Measurements from ENCODE around the gene HBD.

- no peak for TF ChIP-seq CTCF (IDR thresholded peaks at IDR 0.05)
- no peak for TF ChIP-seq ZFX (IDR thresholded peaks at IDR 0.05; ENCODE audit: borderline replicate concordance)
These were observed 3.1 kb upstream of the HBD start for GRCh38 chr11:5237420-5237819.

Measured in 22Rv1 (cell line).